ENCODE measurements around the gene JOSD1. TPM values are rescaled to one million over a fixed set of nuclear protein-coding genes. Genes with fewer than 3 reads are reported as not detected.

JOSD1 gene
- total and polyA plus RNA-seq, 2 of the 4 experiments (the other 2 are of a cell fraction), result 30.2 to 35.8 TPM

GRCh38 chr22:38734421-38735100 is 33.8 kb upstream of the JOSD1 start:
- Histone ChIP-seq H2AK9ac (replicated peaks; ENCODE audit: low read depth, low read length, poor library complexity) (no peak overlapping the region), H3K36me3 (ENCODE audit: control insufficient read depth, insufficient read depth, low read length) (peaks cover 77% of the 10 kb centered on the region), H2BK20ac (ENCODE audit: low read depth, low read length) (no peak overlapping the region), H2BK120ac (ENCODE audit: low read depth, low read length) (no peak overlapping the region), H3K27ac (ENCODE audit: insufficient read depth, low read length) (no peak overlapping the region), H4K20me1 (ENCODE audit: insufficient read depth, low read length) (peaks cover 18% of the 10 kb centered on the region), H3K14ac (replicated peaks; ENCODE audit: low read depth, low read length) (no peak overlapping the region), H3K4me1 (ENCODE audit: control insufficient read depth, insufficient read depth, low read length) (peaks cover 5% of the 10 kb centered on the region), H3K9me3 (ENCODE audit: control insufficient read depth, insufficient read depth, low read length) (no peaks in the 10 kb centered on the region), H3K9ac (ENCODE audit: low read depth, low read length) (no peak overlapping the region), H4K5ac (ENCODE audit: low read depth, low read length) (no peak overlapping the region), H3K23ac (ENCODE audit: low read depth, low read length) (no peak overlapping the region), H2BK15ac (ENCODE audit: low read depth, low read length) (no peak overlapping the region), H3K79me1 (ENCODE audit: low read depth in 1 of 2, low read length in 2 of 2) (peaks cover 0 to 24% of the 10 kb centered on the region in 2 experiments; a peak in 2 of 4 replicates), H3K18ac (ENCODE audit: low read depth, low read length) (no peak overlapping the region), H4K91ac (ENCODE audit: insufficient read depth, low read depth, low read length) (no peak overlapping the region), H2AK5ac (ENCODE audit: low read depth, low read length) (no peak overlapping the region), H4K8ac (ENCODE audit: low read depth in 2 of 2, low read length in 2 of 2) (no peak overlapping the region), H3K27me3 (ENCODE audit: control insufficient read depth, insufficient read depth, low read length) (no peaks in the 10 kb centered on the region), H2AFZ (replicated peaks; ENCODE audit: low read length, poor library complexity) (no peak overlapping the region), H2BK5ac (ENCODE audit: low read depth, low read length, poor library complexity, severe bottlenecking) (no peak overlapping the region), H3K4me2 (ENCODE audit: low read depth, low read length) (no peak overlapping the region), H3K4me3 (ENCODE audit: insufficient read depth, low read depth, low read length) (no peak overlapping the region), H3K56ac (ENCODE audit: extremely low read depth, insufficient read depth, low read length) (no peak overlapping the region), H3K9me1 (ENCODE audit: insufficient read depth, low read length) (no peaks in the 10 kb centered on the region), H3K4ac (ENCODE audit: low read depth, low read length) (no peak overlapping the region)
- WGBS, 2 experiments (ENCODE audit: extremely low coverage in 2 of 2, insufficient read length in 1 of 2), result 95% methylated on average over 4 of the region's 13 CpGs; no CpG with 5 or more reads in 1 of the 2 experiments
- no peak for ATAC-seq (ENCODE audit: low read depth)
- in situ Hi-C loops (cut with MboI; ENCODE audit: low sequenced_read_pairs) (no loop called here), dilution Hi-C loops (cut with HindIII; ENCODE audit: low sequenced_read_pairs, unreplicated experiment) (no loop called here), intact Hi-C loops (cut with micrococcal nuclease) (no loop called here)
- BruUV-seq (replicated peaks), result no TSS peak
- no peak for DNase-seq
- CTCF ChIA-PET, result interaction anchor here (2.4 kb wide), 1 partner anchor 10 kb away, joined by 11 read pairs; no protein-coding TSS in a partner anchor
- POLR2A ChIA-PET (ENCODE audit: unreplicated experiment), result no interaction called here
- TF ChIP-seq BHLHE40 (IDR thresholded peaks at IDR 0.05; ENCODE audit: low read depth, low read length) (no peak), RFX5 (IDR thresholded peaks at IDR 0.05; ENCODE audit: low read depth, low read length) (no peak), MAFK (IDR thresholded peaks at IDR 0.05; ENCODE audit: low read depth, low read length) (no peak), RAD21 (IDR thresholded peaks at IDR 0.05; ENCODE audit: low read length) (no peak), SMC3 (IDR thresholded peaks at IDR 0.05; ENCODE audit: low read depth, low read length) (no peak), USF2 (IDR thresholded peaks at IDR 0.05; ENCODE audit: low read depth, low read length) (no peak), FOS (IDR thresholded peaks at IDR 0.05; ENCODE audit: low read depth, low read length) (no peak), RCOR1 (IDR thresholded peaks at IDR 0.05; ENCODE audit: insufficient replicate concordance, low read length) (no peak), POLR2A (IDR thresholded peaks at IDR 0.05; ENCODE audit: low read depth, low read length) (no peak), ELK1 (IDR thresholded peaks at IDR 0.05; ENCODE audit: borderline replicate concordance, low read depth, low read length) (no peak), CHD1 (IDR thresholded peaks at IDR 0.05; ENCODE audit: low read depth, low read length) (no peak), MXI1 (IDR thresholded peaks at IDR 0.05; ENCODE audit: borderline replicate concordance, low read depth, low read length) (no peak), CEBPB (IDR thresholded peaks at IDR 0.05; ENCODE audit: low read depth, low read length) (no peak), MAZ (IDR thresholded peaks at IDR 0.05; ENCODE audit: borderline replicate concordance, low read depth, low read length) (no peak), NFE2L2 (IDR thresholded peaks at IDR 0.05; ENCODE audit: low read depth, low read length) (no peak), CTCF (conservative IDR thresholded peaks at IDR 0.05; ENCODE audit: low read depth, low read length) (no peak)

Measured in IMR-90 (cell line).